ENCODE measurements around the gene ADTRP.

Gene ADTRP

GRCh38 chr6:11778648-11779328, at the start of gene ADTRP:
Gene ADTRP (minus strand): TSS chr6:11778803. CDS start chr6:11778759, 44 bp downstream.
- no peak for DNase-seq

- no peak for DNase-seq
Observed at GRCh38 chr6:11826779-11827178, 48.2 kb upstream of the ADTRP start.

GRCh38 chr6:11824986-11825385, 46.4 kb upstream of the ADTRP start:
- DNase-seq = no peak

GRCh38 chr6:11822346-11822745, 43.7 kb upstream of the ADTRP start:
- no peak for DNase-seq

- DNase-seq = no peak
Observed at GRCh38 chr6:11821781-11822180, 43.2 kb upstream of the ADTRP start.

GRCh38 chr6:11820821-11821220, 42.2 kb upstream of the ADTRP start:
- DNase-seq = no peak

GRCh38 chr6:11819486-11819885, 40.9 kb upstream of the ADTRP start:
- DNase-seq = no peak

GRCh38 chr6:11815231-11815630, 36.6 kb upstream of the ADTRP start:
- DNase-seq = no peak

- no peak for DNase-seq
Observed at GRCh38 chr6:11814819-11815218, 36.2 kb upstream of the ADTRP start.

- DNase-seq = no peak
Observed at GRCh38 chr6:11814106-11814505, 35.5 kb upstream of the ADTRP start.

GRCh38 chr6:11813606-11814005, 35.0 kb upstream of the ADTRP start:
- DNase-seq = no peak

- no peak for DNase-seq
Observed at GRCh38 chr6:11812951-11813350, 34.3 kb upstream of the ADTRP start.

GRCh38 chr6:11812439-11812838, 33.8 kb upstream of the ADTRP start:
- DNase-seq = no peak

GRCh38 chr6:11811644-11812264, 33.2 kb upstream of the ADTRP start:
- no peak for DNase-seq

- DNase-seq = no peak
Observed at GRCh38 chr6:11810854-11811643, 32.4 kb upstream of the ADTRP start.

- no peak for DNase-seq
Observed at GRCh38 chr6:11810039-11810541, 31.5 kb upstream of the ADTRP start.

GRCh38 chr6:11808054-11808453, 29.5 kb upstream of the ADTRP start:
- no peak for DNase-seq

GRCh38 chr6:11806561-11807317, 28.1 kb upstream of the ADTRP start:
- no peak for DNase-seq

- no peak for DNase-seq
Observed at GRCh38 chr6:11805259-11806053, 26.9 kb upstream of the ADTRP start.

GRCh38 chr6:11804701-11805100, 26.1 kb upstream of the ADTRP start:
- DNase-seq = no peak

GRCh38 chr6:11804135-11804534, 25.5 kb upstream of the ADTRP start:
- no peak for DNase-seq

GRCh38 chr6:11803591-11803971, 25.0 kb upstream of the ADTRP start:
- DNase-seq = no peak

Measured in NCI-H1436 treated with DMSO at 0.1 percent for 48 hours (cell line).